Keratinocyte (primary cell): ENCODE data around the gene CDK14.

Source experiments
- EZH2 ChIP-seq: IDR thresholded peaks from one replicate; pipeline ENCODE4 v1.6.1; 2012; ENCODE audit warnings: inconsistent platforms, mild to moderate bottlenecking, low read length, moderate library complexity
- TF ChIP-seq, protein P1 (sequence below), 3 experiments: IDR thresholded peaks in 1 of 3; conservative IDR thresholded peaks in 1 of 3; optimal IDR thresholded peaks in 1 of 3; 2 replicates in 2 of 3; 3 replicates in 1 of 3; pipeline versions ENCODE3 to v1.5.1; 2011; ENCODE audit warnings: low read length in 3 of 3, mild to moderate bottlenecking in 3 of 3, moderate library complexity in 2 of 3, control low read depth in 1 of 3, inconsistent platforms in 1 of 3; ENCODE audit not compliant: insufficient read depth in 2 of 3; ENCODE audit errors: extremely low read depth in 1 of 3

DNA sequence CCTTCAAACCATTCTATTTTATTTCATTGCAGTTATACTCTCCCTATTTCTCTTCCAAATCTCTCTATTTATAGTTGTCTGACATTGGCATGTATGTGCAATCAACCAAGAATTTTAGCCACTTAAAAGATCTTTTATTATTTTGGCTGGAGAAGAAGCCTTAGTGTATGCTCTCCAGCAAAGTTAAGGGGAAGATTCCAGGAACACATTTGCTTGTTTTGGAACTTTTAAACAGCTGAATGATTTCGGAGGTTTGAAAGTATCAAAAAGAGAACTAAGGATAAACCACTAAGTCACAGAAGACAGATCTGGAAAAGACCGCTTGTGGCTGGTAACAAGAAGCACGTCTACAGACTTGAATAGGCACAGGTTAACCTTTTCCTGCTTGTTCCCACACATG lies 485.9 kb downstream of the CDK14 start:
- TF ChIP-seq, protein P1, sequence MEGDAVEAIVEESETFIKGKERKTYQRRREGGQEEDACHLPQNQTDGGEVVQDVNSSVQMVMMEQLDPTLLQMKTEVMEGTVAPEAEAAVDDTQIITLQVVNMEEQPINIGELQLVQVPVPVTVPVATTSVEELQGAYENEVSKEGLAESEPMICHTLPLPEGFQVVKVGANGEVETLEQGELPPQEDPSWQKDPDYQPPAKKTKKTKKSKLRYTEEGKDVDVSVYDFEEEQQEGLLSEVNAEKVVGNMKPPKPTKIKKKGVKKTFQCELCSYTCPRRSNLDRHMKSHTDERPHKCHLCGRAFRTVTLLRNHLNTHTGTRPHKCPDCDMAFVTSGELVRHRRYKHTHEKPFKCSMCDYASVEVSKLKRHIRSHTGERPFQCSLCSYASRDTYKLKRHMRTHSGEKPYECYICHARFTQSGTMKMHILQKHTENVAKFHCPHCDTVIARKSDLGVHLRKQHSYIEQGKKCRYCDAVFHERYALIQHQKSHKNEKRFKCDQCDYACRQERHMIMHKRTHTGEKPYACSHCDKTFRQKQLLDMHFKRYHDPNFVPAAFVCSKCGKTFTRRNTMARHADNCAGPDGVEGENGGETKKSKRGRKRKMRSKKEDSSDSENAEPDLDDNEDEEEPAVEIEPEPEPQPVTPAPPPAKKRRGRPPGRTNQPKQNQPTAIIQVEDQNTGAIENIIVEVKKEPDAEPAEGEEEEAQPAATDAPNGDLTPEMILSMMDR (optimal IDR thresholded peaks at IDR 0.05 in 1 of 3, IDR thresholded peaks at IDR 0.05 in 1 of 3, conservative IDR thresholded peaks at IDR 0.05 in 1 of 3; ENCODE audit: extremely low read depth in 1 of 3, insufficient read depth in 2 of 3, low read length in 3 of 3): no peak
- no peak for TF ChIP-seq EZH2
